ENCODE results near the gene EFCAB11.
A peak's percentile ranks its signal among the peaks of the same experiment; 100 is the strongest.

EFCAB11 gene

GRCh38 chr14:89941830-89942377 is 12.6 kb downstream of the EFCAB11 start:
- H3K27ac ChIP-seq, result no peak overlapping the region
- TF ChIP-seq ZFX (IDR thresholded peaks at IDR 0.05), result no peak

GRCh38 chr14:89936654-89937185 is 17.8 kb downstream of the EFCAB11 start:
- no peak for TF ChIP-seq ZFX (IDR thresholded peaks at IDR 0.05)
- peak; percentile 45 for TF ChIP-seq CTCF (conservative IDR thresholded peaks at IDR 0.05)
- no peak overlapping the region for H3K27ac ChIP-seq

- TF ChIP-seq CTCF (conservative IDR thresholded peaks at IDR 0.05) (no peak), ZFX (IDR thresholded peaks at IDR 0.05) (no peak)
- no peak overlapping the region for H3K27ac ChIP-seq
These were observed 21.5 kb downstream of the EFCAB11 start for GRCh38 chr14:89933002-89933401.

- no peak overlapping the region for H3K27ac ChIP-seq
These were observed 27.2 kb downstream of the EFCAB11 start for GRCh38 chr14:89927186-89927865.

GRCh38 chr14:89926694-89927093 is 27.8 kb downstream of the EFCAB11 start:
- TF ChIP-seq CTCF (conservative IDR thresholded peaks at IDR 0.05) (no peak), ZFX (IDR thresholded peaks at IDR 0.05) (no peak)
- H3K27ac ChIP-seq, result no peak overlapping the region

More at GRCh38 chr14:89927186-89927865, 27.2 kb downstream of the EFCAB11 start:
- TF ChIP-seq ZFX (IDR thresholded peaks at IDR 0.05), result no peak
- no peak for TF ChIP-seq CTCF (conservative IDR thresholded peaks at IDR 0.05)

GRCh38 chr14:89924268-89924667 is 30.3 kb downstream of the EFCAB11 start:
- TF ChIP-seq CTCF (conservative IDR thresholded peaks at IDR 0.05) (no peak), ZFX (IDR thresholded peaks at IDR 0.05) (no peak)
- H3K27ac ChIP-seq, result no peak overlapping the region

GRCh38 chr14:89922031-89922907 is 32.3 kb downstream of the EFCAB11 start:
- H3K27ac ChIP-seq, result no peak overlapping the region
- no peak for TF ChIP-seq CTCF (conservative IDR thresholded peaks at IDR 0.05)
- TF ChIP-seq ZFX (IDR thresholded peaks at IDR 0.05), result no peak

All from C4-2B (cell line).